ENCODE results near the gene SEMA5B.

GRCh38 chr3:122998856-122999255 lies 28.7 kb downstream of the SEMA5B start:
- TF ChIP-seq CTCF (IDR thresholded peaks at IDR 0.05; ENCODE audit: insufficient read depth, low read length) (no peak), GABPA (IDR thresholded peaks at IDR 0.05; ENCODE audit: low read depth) (no peak)

All from HL-60 (cell line).